GM21360 (cell line): ENCODE measurements around the gene HBA2.
"Not testable (repeated sequence)": the region's sequence is repeated elsewhere in the genome, so short reads cannot be mapped to it uniquely, and the experiment has no call there.

Experiments
- ATAC-seq: cut with Tn5 transposase; IDR thresholded peaks from one replicate; pipeline ENCODE4 v1.9.1; 2021; ENCODE audit warnings: mild to moderate bottlenecking, moderate library complexity; ENCODE audit not compliant: unreplicated experiment

HBA2 gene

DNA sequence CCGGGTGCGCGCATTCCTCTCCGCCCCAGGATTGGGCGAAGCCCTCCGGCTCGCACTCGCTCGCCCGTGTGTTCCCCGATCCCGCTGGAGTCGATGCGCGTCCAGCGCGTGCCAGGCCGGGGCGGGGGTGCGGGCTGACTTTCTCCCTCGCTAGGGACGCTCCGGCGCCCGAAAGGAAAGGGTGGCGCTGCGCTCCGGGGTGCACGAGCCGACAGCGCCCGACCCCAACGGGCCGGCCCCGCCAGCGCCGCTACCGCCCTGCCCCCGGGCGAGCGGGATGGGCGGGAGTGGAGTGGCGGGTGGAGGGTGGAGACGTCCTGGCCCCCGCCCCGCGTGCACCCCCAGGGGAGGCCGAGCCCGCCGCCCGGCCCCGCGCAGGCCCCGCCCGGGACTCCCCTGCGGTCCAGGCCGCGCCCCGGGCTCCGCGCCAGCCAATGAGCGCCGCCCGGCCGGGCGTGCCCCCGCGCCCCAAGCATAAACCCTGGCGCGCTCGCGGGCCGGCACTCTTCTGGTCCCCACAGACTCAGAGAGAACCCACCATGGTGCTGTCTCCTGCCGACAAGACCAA is at the start of gene HBA2:
Gene HBA2 (plus strand): TSS at position 503 of the 568 bp plus-strand sequence. CDS start 37 bp downstream, at position 540.
- not testable (repeated sequence) for ATAC-seq

DNA sequence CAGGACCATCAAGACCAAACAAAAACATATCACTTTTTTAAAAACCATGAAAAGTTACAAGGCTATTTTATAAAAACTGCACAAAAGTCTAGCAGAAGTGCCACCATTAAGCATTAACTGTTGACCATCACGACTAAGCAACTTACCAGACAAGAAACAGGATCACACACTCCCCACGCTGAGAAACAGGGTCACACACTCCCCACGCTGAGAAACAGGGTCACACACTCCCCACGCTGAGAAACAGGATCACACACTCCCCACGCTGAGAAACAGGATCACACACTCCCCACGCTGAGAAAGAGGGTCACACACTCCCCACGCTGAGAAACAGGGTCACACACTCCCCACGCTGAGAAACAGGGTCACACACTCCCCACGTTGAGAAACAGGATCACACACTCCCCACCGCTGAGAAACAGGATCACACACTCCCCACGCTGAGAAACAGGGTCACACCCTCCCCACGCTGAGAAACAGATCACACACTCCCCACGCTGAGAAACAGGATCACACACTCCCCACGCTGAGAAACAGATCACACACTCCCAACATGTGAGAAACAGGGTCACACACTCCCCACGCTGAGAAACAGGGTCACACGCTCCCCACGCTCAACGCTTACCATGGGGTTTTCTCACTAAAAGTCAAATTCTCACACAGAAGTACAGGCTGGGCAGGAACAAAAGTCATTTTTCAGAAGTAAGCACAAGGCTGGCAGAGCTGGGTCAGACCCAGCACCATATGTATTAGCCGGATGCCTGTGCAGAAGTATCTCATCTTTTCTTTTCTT is 48.9 kb upstream of the HBA2 start:
- ATAC-seq = not testable (repeated sequence)

DNA sequence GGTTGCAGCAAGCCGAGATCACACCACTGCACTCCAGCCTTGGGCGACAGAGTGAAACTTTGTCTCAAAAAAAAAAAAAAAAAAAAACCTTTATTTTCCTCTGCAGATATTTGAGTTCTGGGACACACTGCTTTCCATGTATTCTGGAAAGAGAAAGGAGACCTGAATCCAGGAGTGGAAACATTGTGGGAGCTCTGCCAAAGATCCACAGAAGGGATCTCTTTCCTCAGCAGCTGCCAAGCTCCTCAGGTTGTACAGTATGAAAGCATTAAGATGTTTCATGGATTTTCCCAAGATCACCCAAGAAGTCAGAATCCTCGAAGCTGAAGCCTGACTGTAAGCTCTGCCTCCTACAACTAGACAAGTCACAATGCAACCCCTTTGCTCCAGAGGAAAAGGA is 47.7 kb upstream of the HBA2 start:
- no peak for ATAC-seq

DNA sequence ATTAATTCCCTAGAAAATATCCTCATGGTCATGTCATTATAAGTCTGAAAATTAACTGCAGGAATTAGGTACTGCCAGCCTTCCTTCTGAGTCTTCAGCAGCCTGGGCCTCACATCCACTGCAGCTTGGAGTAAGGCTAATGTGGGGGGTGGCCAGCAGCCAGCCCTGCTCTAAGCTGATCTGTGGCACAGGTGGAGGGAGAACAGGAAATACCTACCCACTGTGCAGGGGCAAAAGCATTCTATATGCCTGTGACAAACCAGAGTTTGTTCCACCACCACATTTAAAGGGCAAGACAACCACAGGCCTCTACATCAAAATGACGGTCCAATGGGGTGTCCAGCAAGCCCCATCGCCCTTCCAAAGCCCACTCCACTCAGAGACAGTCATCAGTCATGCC is 43.6 kb upstream of the HBA2 start:
- ATAC-seq = no peak

DNA sequence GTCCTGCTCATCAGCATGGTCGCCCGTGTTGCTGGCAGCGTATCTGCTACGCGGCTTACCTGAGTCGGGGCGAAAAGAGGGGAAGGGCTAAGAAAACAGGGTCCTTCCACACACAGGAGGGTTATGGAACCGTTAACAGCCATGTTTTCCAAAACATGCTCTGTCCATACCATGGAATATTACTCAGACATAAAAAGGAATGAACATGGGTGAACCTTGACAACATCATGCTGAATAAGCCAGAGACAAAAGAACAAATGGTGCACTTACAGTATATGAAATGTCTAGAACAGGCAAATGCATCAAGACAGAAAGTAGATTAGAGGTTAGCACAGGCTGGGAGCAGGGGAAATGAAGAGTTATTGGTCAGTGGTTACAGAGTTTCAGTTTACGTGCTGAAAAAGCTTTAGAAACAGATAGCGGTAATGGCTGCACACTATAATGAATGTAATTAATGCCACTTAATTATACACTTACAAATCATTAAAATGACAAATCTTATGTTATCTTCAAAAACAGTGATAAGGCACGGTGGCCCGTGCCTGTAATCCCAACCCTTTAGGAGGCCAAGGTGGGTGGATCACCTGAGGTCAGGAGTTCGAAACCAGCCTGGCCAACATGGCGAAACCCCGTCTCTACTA is 42.0 kb upstream of the HBA2 start:
- ATAC-seq = no peak

DNA sequence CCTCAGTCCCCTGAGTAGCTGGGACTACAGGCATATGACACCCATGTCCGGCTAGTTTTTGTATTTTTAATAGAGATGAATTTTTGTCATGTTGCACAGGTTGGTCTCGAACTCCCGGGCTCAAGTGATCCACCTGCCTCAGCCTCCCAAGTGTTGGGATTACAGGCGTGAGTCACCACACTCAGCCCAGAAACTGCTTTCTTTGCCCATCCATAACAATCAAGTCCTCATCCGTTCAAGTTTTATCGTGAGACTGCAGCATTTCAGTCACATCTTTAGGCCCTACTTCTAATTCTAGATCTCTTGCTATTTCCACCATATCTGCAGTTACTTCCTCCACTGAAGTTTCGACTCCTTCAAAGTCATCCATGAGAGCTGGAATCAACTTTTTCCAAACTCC is 40.6 kb upstream of the HBA2 start:
- ATAC-seq = no peak

DNA sequence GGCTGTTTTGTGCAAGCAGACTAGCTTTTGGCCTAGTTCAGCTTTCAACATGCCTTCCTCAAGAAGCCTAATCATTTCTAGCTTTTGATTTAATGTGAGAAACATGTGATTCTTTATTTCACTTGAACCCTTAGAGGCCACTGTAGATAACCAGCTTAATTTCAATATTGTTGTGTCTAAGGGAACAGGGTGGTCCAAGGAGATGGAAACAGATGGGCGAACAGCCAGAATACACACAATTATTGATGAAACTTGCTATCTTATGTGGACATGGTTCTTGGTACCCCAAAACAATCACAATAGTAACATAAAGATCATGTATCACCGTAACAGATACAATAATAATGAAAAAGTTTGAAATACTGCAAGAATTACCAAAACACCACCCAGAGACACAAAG is 39.0 kb upstream of the HBA2 start:
- ATAC-seq = no peak

DNA sequence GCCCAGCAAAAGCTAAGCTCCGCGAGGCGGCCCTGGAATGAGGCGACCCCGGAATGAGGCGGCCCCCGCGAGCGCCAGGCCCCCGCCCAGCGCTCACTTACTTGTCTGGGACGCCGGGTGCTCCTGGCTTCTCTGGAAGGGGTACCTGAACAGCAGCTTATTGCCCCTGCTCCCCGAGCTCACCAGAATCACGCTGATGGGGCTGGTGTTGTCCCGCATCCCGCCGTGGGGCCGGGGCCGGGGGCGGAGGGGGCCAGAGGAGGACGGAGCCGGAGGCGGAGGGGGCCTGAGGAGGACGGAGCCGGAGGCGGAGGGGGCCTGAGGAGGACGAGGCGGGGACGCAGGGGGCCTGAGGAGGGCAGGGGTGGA is 34.6 kb upstream of the HBA2 start:
- no peak for ATAC-seq

DNA sequence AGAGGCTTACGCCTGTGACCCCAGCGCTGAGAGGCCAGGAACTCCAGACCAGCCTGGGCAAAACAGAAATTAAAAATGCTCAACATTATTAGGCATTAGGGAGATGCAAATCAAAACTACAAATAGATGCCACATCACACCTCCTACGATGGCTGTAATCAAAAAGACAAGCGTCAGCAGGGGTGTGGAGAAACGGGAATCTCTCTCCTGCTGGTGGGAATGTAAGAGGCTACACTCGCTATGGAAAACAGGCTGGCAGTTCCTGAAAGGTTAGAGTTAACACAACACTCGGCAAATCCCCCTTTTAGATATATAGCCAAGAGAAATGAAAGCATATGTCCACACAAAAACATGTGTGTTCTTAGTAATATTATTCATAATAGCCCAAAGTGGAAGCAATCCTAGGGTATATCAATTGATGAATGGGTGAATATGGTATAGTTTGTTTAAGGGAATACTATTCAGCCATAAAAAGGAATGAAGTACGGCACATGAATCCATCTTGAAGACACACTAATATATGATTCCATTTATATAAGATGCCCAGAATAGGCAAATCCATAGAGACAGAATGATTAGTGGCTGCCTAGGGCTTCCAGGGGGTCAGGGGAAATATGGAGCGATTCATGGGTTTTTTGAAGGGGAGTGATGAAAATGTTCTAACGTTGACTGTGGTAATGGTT is 32.4 kb upstream of the HBA2 start:
- ATAC-seq = no peak

DNA sequence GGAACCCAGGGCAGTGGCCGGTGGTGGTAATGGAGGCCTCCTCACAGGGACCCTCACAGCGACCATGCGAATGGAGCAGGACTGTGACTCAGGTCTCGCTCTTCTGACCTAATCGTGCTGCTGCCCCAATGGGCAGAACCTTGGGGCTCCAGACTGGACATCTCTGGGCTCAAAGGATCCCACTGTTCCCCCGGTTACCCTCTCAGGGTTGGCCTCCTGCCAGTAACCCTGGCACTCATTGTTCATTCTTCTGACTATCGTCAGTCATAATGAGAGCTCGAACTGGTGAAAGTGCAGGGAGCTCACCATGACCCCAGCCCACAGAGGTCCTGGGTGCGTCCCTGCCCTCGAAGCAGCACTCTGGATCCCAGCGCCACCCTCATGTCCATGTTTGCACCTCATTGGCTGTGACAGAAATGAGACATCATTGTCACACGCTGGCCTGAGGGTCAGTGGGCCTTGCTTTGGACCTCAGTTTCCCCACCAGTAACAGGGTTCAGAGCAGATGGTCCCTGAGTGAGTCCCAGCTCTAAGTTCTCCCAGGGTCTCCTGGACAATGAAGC is 30.2 kb upstream of the HBA2 start:
- ATAC-seq = no peak

DNA sequence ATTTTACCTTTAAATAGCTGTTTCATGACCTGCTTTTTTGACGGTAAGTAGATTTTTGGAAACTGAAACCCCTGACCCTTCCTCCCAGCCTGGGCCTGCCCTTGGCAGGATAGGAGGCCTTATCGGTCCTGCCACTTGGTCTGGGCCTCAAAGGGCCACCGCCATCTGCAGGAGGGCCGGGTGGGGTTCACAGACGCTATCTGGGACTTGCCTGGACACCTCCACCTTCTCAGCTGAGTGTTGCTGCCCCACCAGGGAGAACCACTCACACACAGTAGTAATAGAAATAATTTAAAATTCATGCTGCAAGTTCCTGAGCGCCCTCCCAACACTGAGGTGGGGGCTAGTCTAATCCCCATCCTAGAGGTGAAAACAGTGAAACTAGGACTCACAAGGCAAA is 29.6 kb upstream of the HBA2 start:
- no peak for ATAC-seq

DNA sequence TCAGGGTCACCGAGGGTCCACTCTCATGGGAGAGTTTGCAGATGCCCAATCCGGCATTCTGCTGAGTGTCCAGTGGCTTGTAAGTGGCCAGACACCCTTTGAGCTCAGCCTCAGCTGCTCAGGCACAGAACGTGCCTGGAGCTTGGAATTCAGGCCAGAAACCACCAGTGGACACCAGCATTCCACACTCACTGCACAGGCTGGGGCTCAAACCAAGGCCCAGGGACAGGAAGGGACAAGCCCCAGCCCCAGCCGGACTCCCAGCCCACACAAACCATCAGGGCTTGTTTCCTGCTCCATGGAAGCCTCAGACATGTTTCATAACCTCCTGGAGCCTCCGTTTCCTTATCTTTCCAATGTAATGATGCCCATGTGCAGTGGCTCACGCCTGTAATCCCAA is 29.2 kb upstream of the HBA2 start:
- ATAC-seq = no peak

DNA sequence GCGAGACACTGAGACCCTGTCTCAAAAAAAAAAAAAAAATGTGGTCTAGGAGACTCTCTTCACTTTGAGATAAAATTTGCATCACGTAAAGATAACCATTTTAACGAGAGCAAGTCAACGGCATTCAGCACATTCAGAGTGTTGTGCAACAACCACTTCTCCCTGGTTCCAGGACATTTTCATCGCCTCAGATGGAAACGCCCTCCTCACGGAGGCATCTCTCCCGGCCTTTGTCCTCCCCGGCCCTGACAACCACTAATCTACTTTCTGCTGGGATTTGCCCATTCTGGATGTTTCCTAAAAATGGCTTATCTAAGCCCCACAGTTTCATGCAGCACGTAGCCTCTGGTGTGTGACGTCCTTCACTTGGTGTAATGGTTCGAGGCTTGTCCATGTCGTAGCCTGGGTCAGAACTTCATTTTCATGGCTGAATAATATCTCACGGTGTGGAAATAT is 27.9 kb upstream of the HBA2 start:
- ATAC-seq = no peak

DNA sequence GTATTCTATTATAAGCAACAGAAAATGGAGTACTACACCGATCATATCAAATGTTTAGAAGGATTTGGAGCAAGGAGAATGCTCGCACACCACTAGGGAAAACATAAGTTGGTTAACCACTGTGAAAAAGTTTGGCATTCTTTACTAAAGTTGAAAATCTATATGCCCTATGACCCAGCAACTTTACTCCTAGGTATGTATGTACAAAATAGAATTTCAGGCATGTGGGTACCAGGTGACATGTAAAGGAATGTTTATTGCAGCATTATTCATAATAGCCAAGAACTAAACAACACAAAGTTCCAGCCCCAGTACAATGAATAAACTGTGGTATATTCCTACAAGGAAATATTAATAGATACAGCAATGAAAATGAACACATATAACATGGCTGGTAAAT is 26.0 kb upstream of the HBA2 start:
- ATAC-seq = no peak

DNA sequence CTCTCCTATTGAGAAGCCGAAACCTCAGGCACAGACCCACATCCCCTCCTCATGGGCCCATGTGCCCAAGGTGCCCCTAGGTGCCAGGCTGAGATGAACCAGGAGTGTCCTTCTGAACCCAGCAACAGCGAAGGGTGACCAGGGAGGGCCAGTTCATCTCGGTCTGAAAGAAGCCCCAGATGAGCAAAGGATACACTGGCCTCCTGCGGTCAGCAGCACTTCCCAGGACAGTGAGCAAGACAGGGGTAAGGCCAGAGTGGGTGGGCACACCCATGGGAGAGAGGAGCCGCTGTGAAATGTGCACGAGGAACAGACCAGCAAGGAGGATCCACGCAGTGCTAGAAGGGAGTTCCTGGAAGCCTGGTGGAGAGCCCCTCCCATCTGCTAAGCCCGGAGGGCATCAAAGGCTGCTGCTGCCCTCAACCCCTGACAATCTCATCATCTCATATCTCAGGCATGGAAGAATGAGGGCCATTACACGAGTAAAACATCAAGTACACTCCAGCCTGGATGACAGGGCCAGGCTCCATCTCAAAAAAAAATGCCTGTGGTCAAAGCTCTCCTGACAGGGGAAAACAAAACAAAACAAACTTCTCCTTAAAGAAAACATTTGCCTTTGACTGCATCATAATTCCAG is 23.5 kb upstream of the HBA2 start:
- ATAC-seq = no peak

DNA sequence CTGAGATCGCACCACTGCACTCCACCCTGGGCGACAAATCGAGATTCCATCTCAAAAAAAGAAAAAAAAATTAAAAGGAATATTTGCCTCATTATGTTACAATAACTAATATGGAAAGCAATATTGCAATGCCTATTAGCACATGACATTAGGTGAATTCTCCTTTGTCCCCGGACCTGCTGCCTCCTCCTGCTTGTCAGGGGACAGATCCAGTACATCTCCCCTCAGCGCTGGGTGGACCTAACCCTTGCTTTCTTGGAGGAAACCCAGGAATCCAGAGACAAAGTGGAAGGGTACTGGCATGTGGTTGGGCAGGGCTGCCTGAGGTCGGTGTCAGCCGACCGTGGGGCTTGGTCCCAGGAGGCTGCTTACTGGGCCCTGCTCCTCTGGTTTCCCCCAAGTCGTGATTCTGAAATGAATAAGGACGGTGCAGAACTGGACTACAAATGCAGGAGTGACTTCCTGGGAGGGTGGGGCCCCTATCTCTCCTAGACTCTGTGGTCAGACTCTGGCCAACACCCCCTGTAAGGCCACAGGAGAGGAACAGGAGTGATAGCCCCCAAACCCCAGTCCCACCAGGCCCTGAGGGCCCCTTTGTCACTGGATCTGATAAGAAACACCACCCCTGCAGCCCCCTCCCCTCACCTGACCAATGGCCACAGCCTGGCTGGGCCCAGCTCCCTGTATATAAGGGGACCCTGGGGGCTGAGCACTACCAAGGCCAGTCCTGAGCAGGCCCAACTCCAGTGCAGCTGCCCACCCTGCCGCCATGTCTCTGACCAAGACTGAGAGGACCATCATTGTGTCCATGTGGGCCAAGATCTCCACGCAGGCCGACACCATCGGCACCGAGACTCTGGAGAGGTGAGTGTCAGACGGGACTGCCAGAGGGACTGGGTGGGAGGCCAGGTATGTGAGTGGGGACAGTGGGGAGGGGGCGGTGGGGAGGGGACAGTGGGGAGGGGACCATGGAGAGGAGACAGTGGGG is 20.2 kb upstream of the HBA2 start, which contains the start of gene HBZ:
Gene HBZ (plus strand): TSS at position 504 of the 988 bp plus-strand sequence. CDS start 266 bp downstream, at position 770.
- ATAC-seq = no peak

DNA sequence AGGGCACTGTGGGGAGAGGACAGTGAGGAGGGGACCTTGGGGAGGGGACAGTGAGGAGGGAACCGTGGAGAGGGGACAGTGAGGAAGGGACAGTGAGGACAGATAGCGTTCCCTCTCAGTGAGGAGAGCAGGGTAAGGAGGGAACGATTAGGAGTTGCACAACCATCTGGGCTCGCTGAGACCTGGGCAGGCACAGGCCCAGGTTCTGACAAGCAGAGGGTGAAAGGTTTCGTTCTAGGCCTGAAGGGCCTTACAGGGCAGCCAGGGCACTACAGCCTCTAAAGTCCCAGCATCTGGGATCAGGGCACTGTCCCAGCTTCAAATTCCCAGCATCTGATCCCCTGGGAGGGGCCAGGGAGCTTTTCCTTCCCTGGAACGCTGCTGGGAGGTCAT is 19.6 kb upstream of the HBA2 start:
- ATAC-seq = not testable (repeated sequence)

DNA sequence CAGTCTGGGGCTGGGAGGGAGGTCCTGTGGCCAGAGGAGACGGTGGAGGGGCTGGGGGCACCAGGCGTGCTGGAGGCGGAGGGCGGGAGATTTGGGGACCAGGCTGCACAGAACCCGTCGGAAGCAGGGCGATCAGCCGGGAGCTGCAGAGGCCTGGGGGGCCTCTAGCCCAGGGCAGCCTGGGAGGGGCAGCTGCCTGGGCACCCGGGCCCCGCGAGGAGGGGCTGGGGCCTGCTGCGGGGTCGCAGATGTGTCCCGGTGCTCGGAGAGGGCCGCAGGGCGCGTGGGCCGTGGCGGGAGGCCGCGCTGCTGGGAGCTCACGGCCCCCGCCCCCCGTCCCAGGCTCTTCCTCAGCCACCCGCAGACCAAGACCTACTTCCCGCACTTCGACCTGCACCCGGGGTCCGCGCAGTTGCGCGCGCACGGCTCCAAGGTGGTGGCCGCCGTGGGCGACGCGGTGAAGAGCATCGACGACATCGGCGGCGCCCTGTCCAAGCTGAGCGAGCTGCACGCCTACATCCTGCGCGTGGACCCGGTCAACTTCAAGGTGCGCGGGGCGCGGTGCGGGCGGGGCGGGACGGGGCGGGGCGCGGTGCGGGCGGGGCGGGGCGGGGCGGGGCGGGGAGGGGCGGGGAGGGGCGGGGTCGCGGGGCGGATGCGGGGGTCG is 19.0 kb upstream of the HBA2 start:
- ATAC-seq = not testable (repeated sequence)
